Measurements from ENCODE around the gene GLG1.

GLG1 gene

GRCh38 chr16:74461826-74462225, 145.1 kb downstream of the GLG1 start:
- Histone ChIP-seq H3K9ac (no peak overlapping the region), H3K4me2 (no peak overlapping the region), H4K20me1 (ENCODE audit: insufficient read depth) (0 out of 2 replicates have a peak, but pooled peaks cover 3% of the 10 kb centered on the region), H3K27ac (no peak overlapping the region), H3K36me3 (ENCODE audit: insufficient read depth) (peaks cover 4% of the 10 kb centered on the region; the same call in 1 of the 2 replicates), H3K27me3 (ENCODE audit: insufficient read depth, low read depth) (no peaks in the 10 kb centered on the region), H3K79me2 (ENCODE audit: insufficient read depth, low read depth) (no peaks in the 10 kb centered on the region), H3K4me1 (ENCODE audit: low read depth, poor library complexity, severe bottlenecking) (peaks cover 4% of the 10 kb centered on the region), H2AFZ (ENCODE audit: low read depth) (no peak overlapping the region), H3K4me3 (IDR thresholded peaks at IDR 0.05; ENCODE audit: insufficient read depth, low read depth, low read length) (no peak overlapping the region)
- TF ChIP-seq CTCF (conservative IDR thresholded peaks at IDR 0.05; ENCODE audit: low read depth, low read length) = no peak

GRCh38 chr16:74460542-74460941, 146.4 kb downstream of the GLG1 start:
- no peak for TF ChIP-seq CTCF (conservative IDR thresholded peaks at IDR 0.05; ENCODE audit: low read depth, low read length)
- Histone ChIP-seq H4K20me1 (ENCODE audit: insufficient read depth) (no peaks in the 10 kb centered on the region), H3K4me2 (no peak overlapping the region), H3K4me1 (ENCODE audit: low read depth, poor library complexity, severe bottlenecking) (no peaks in the 10 kb centered on the region), H3K27ac (no peak overlapping the region), H3K36me3 (ENCODE audit: insufficient read depth) (peaks cover 4% of the 10 kb centered on the region; the same call in 1 of the 2 replicates), H3K4me3 (IDR thresholded peaks at IDR 0.05; ENCODE audit: insufficient read depth, low read depth, low read length) (no peak overlapping the region), H2AFZ (ENCODE audit: low read depth) (no peak overlapping the region), H3K79me2 (ENCODE audit: insufficient read depth, low read depth) (no peaks in the 10 kb centered on the region), H3K27me3 (ENCODE audit: insufficient read depth, low read depth) (no peaks in the 10 kb centered on the region), H3K9ac (no peak overlapping the region)

GRCh38 chr16:74456290-74456625, 150.7 kb downstream of the GLG1 start:
- Histone ChIP-seq H3K79me2 (ENCODE audit: insufficient read depth, low read depth) (no peaks in the 10 kb centered on the region), H3K27me3 (ENCODE audit: insufficient read depth, low read depth) (no peaks in the 10 kb centered on the region), H3K36me3 (ENCODE audit: insufficient read depth) (0 out of 2 replicates have a peak, but pooled peaks cover 4% of the 10 kb centered on the region), H3K4me2 (no peak overlapping the region), H3K9ac (no peak overlapping the region), H3K4me1 (ENCODE audit: low read depth, poor library complexity, severe bottlenecking) (no peaks in the 10 kb centered on the region), H4K20me1 (ENCODE audit: insufficient read depth) (no peaks in the 10 kb centered on the region), H3K27ac (no peak overlapping the region), H3K4me3 (IDR thresholded peaks at IDR 0.05; ENCODE audit: insufficient read depth, low read depth, low read length) (no peak overlapping the region), H2AFZ (ENCODE audit: low read depth) (no peak overlapping the region)
- no peak for TF ChIP-seq CTCF (conservative IDR thresholded peaks at IDR 0.05; ENCODE audit: low read depth, low read length)

- Histone ChIP-seq H3K4me3 (IDR thresholded peaks at IDR 0.05; ENCODE audit: insufficient read depth, low read depth, low read length) (no peak overlapping the region), H3K4me2 (no peak overlapping the region), H3K27ac (no peak overlapping the region), H3K4me1 (ENCODE audit: low read depth, poor library complexity, severe bottlenecking) (no peaks in the 10 kb centered on the region), H3K27me3 (ENCODE audit: insufficient read depth, low read depth) (no peaks in the 10 kb centered on the region), H2AFZ (ENCODE audit: low read depth) (no peak overlapping the region), H3K79me2 (ENCODE audit: insufficient read depth, low read depth) (no peaks in the 10 kb centered on the region), H3K36me3 (ENCODE audit: insufficient read depth) (0 out of 2 replicates have a peak, but pooled peaks cover 4% of the 10 kb centered on the region), H4K20me1 (ENCODE audit: insufficient read depth) (no peaks in the 10 kb centered on the region), H3K9ac (no peak overlapping the region)
- no peak for TF ChIP-seq CTCF (conservative IDR thresholded peaks at IDR 0.05; ENCODE audit: low read depth, low read length)
Measured at GRCh38 chr16:74455619-74456289, 151.2 kb downstream of the GLG1 start.
